ENCODE measurements around the gene SLC47A1. TPM values are rescaled to one million over a fixed set of nuclear protein-coding genes. Genes with fewer than 3 reads are reported as not detected.

The SLC47A1 gene
- total and polyA plus RNA-seq, 2 of the 13 experiments (the other 11 are each of a cell fraction or from before 2014, with no cell fraction given) = 42.1 to 67.5 TPM

- TF ChIP-seq ZNF142 (CRISPR knock-in tag; IDR thresholded peaks at IDR 0.05) = peak; percentile 76
- TF ChIP-seq MTF2 (CRISPR knock-in tag; IDR thresholded peaks at IDR 0.05; ENCODE audit: borderline replicate concordance) = no peak
- no peak for TF ChIP-seq RARG (CRISPR knock-in tag; IDR thresholded peaks at IDR 0.05; ENCODE audit: low read depth)
- TF ChIP-seq ZNF570 (CRISPR knock-in tag; IDR thresholded peaks at IDR 0.05; ENCODE audit: borderline replicate concordance) = no peak
- TF ChIP-seq SP1 (IDR thresholded peaks at IDR 0.05) = no peak
- no peak for TF ChIP-seq SP1 (CRISPR knock-in tag; IDR thresholded peaks at IDR 0.05)
- 0 out of 2 replicates have a peak, but pooled peaks have one; percentile 24 for TF ChIP-seq MEF2D (CRISPR knock-in tag; IDR thresholded peaks at IDR 0.05)
- TF ChIP-seq ZNF431 (CRISPR knock-in tag; IDR thresholded peaks at IDR 0.05; ENCODE audit: borderline replicate concordance, low read depth) = 0 out of 2 replicates have a peak, but pooled peaks have one; percentile 16
- TF ChIP-seq ARID3A (IDR thresholded peaks at IDR 0.05; ENCODE audit: low read depth, low read length) = no peak
- TF ChIP-seq ZNF24 (IDR thresholded peaks at IDR 0.05) = no peak
- no peak for TF ChIP-seq SMARCC2 (IDR thresholded peaks at IDR 0.05)
- 0 out of 2 replicates have a peak, but pooled peaks have one; percentile 16 for TF ChIP-seq GATAD1 (CRISPR knock-in tag; IDR thresholded peaks at IDR 0.05)
- TF ChIP-seq IRF1 (CRISPR knock-in tag; IDR thresholded peaks at IDR 0.05; ENCODE audit: low read depth) = no peak
- TF ChIP-seq ZNF367 (CRISPR knock-in tag; IDR thresholded peaks at IDR 0.05; ENCODE audit: borderline replicate concordance) = no peak; the same call in 1 of the 2 replicates
- TF ChIP-seq SNAI1 (CRISPR knock-in tag; IDR thresholded peaks at IDR 0.05; ENCODE audit: borderline replicate concordance) = peak; percentile 89; the same call in 1 of the 2 replicates
- no peak for TF ChIP-seq ZBTB39 (CRISPR knock-in tag; IDR thresholded peaks at IDR 0.05)
- peak; percentile 68; the same call in 1 of the 2 replicates for TF ChIP-seq ZNF891 (CRISPR knock-in tag; IDR thresholded peaks at IDR 0.05)
- TF ChIP-seq SP4 (CRISPR knock-in tag; IDR thresholded peaks at IDR 0.05) = no peak
- TF ChIP-seq CENPT (CRISPR knock-in tag; IDR thresholded peaks at IDR 0.05; ENCODE audit: low read depth) = no peak
These were observed at the start of gene SLC47A1 (continued) for GRCh38 chr17:19533718-19534561.
